ENCODE data around the gene SLC38A8.

The SLC38A8 gene

DNA sequence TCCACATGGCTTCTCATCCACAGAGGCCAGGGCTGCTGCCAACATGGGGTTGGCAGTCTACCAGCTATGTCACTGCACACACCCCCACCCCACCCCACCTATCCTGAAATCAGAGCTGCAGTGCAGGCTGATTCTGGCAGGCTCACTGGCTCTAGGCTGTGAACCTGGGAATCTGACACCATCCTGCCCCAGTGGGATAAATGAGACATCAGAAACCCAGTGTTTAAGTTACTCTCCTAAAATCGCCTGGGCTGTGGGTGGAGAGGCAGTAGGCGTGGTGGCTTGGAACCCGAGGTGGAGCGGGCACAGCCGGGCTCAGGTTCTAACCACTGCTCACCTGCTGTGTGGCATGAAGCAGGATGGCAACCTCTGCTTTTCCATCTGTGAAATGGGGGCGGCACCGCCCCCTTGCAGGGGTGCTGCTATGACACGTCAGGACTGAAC is 5.6 kb downstream of the SLC38A8 start:
- H3K4me3 ChIP-seq (ENCODE audit: control insufficient read depth, low read depth, low read length), result no peak overlapping the region
- no peak for DNase-seq (ENCODE audit: low read depth)
- TF ChIP-seq, protein P1, sequence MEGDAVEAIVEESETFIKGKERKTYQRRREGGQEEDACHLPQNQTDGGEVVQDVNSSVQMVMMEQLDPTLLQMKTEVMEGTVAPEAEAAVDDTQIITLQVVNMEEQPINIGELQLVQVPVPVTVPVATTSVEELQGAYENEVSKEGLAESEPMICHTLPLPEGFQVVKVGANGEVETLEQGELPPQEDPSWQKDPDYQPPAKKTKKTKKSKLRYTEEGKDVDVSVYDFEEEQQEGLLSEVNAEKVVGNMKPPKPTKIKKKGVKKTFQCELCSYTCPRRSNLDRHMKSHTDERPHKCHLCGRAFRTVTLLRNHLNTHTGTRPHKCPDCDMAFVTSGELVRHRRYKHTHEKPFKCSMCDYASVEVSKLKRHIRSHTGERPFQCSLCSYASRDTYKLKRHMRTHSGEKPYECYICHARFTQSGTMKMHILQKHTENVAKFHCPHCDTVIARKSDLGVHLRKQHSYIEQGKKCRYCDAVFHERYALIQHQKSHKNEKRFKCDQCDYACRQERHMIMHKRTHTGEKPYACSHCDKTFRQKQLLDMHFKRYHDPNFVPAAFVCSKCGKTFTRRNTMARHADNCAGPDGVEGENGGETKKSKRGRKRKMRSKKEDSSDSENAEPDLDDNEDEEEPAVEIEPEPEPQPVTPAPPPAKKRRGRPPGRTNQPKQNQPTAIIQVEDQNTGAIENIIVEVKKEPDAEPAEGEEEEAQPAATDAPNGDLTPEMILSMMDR (IDR thresholded peaks at IDR 0.05; ENCODE audit: control insufficient read depth, insufficient read depth, low read depth, low read length, missing control alignments), result no peak

GRCh38 chr16:84036131-84036530 is 6.5 kb downstream of the SLC38A8 start:
- TF ChIP-seq, protein P1 (IDR thresholded peaks at IDR 0.05; ENCODE audit: control insufficient read depth, insufficient read depth, low read depth, low read length, missing control alignments), result no peak
- no peak for DNase-seq (ENCODE audit: low read depth)
- H3K4me3 ChIP-seq (ENCODE audit: control insufficient read depth, low read depth, low read length), result no peak overlapping the region

GRCh38 chr16:84034516-84034915 is 8.1 kb downstream of the SLC38A8 start:
- no peak for DNase-seq (ENCODE audit: low read depth)
- no peak overlapping the region for H3K4me3 ChIP-seq (ENCODE audit: control insufficient read depth, low read depth, low read length)
- TF ChIP-seq, protein P1 (IDR thresholded peaks at IDR 0.05; ENCODE audit: control insufficient read depth, insufficient read depth, low read depth, low read length, missing control alignments), result no peak

- H3K4me3 ChIP-seq (ENCODE audit: control insufficient read depth, low read depth, low read length), result no peak overlapping the region
- TF ChIP-seq, protein P1 (IDR thresholded peaks at IDR 0.05; ENCODE audit: control insufficient read depth, insufficient read depth, low read depth, low read length, missing control alignments), result no peak
- no peak for DNase-seq (ENCODE audit: low read depth)
These were observed 9.1 kb downstream of the SLC38A8 start for GRCh38 chr16:84033251-84034195.

- no peak overlapping the region for H3K4me3 ChIP-seq (ENCODE audit: control insufficient read depth, low read depth, low read length)
- no peak for DNase-seq (ENCODE audit: low read depth)
- TF ChIP-seq, protein P1 (IDR thresholded peaks at IDR 0.05; ENCODE audit: control insufficient read depth, insufficient read depth, low read depth, low read length, missing control alignments), result no peak
These were observed 10.0 kb downstream of the SLC38A8 start for GRCh38 chr16:84032458-84033178.

GRCh38 chr16:84031556-84031955 is 11.0 kb downstream of the SLC38A8 start:
- DNase-seq (ENCODE audit: low read depth), result no peak
- H3K4me3 ChIP-seq (ENCODE audit: control insufficient read depth, low read depth, low read length), result no peak overlapping the region
- TF ChIP-seq, protein P1 (IDR thresholded peaks at IDR 0.05; ENCODE audit: control insufficient read depth, insufficient read depth, low read depth, low read length, missing control alignments), result no peak
